HepG2 (cell line): Measurements from ENCODE around the gene NUCB1. TPM values are rescaled to one million over a fixed set of nuclear protein-coding genes. Genes with fewer than 3 reads are reported as not detected.
A peak's percentile ranks its signal among the peaks of the same experiment; 100 is the strongest.

Source experiments
- ATF1 ChIP-seq: IDR thresholded peaks from 2 replicates; pipeline ENCODE4 v1.6.1; 2016; ENCODE audit warnings: mild to moderate bottlenecking, control low read depth
- ATM ChIP-seq: fragments of 450-650 bp; IDR thresholded peaks from 2 replicates; pipeline ENCODE4 v1.7.1; 2017; ENCODE audit warnings: mild to moderate bottlenecking, borderline replicate concordance
- CEBPB ChIP-seq: IDR thresholded peaks from 2 replicates; pipeline ENCODE4 v1.6.1; 2011; ENCODE audit warnings: low read depth, low read length, improper control_type of control experiment, borderline replicate concordance
- CENPT ChIP-seq: sonication (generic); formaldehyde crosslinking; IDR thresholded peaks from 2 replicates; pipeline ENCODE4 v1.8.0; 2022; ENCODE audit warnings: low read depth, mild to moderate bottlenecking, moderate library complexity, missing genetic modification reagents
- ELF1 ChIP-seq: sonication (generic); formaldehyde crosslinking; IDR thresholded peaks from 2 replicates; pipeline ENCODE4 v1.4.0; 2020; ENCODE audit warnings: missing genetic modification reagents
- ELF3 ChIP-seq: IDR thresholded peaks from 2 replicates; pipeline ENCODE4 v1.6.1; 2016; ENCODE audit warnings: missing genetic modification reagents, missing compliant biosample characterization
- FOXP1 ChIP-seq, 2 experiments: fragments of 450-650 bp in 1 of 2; IDR thresholded peaks; 2 replicates each; pipeline ENCODE4 v1.6.1; 2017 to 2018; ENCODE audit warnings: antibody characterized with exemption in 1 of 2
- JUN ChIP-seq: sonication (generic); formaldehyde crosslinking; IDR thresholded peaks from 2 replicates; pipeline ENCODE4 v1.4.0; 2020; ENCODE audit warnings: mild to moderate bottlenecking, missing genetic modification reagents
- MEIS2 ChIP-seq: sonication (generic); formaldehyde crosslinking; IDR thresholded peaks from 2 replicates; pipeline ENCODE4 v1.9.0; 2021; ENCODE audit warnings: mild to moderate bottlenecking, missing genetic modification reagents
- MIER2 ChIP-seq: IDR thresholded peaks from 2 replicates; pipeline ENCODE4 v1.6.1; 2016; ENCODE audit warnings: missing biosample characterization, missing genetic modification reagents
- NR1H2 ChIP-seq: sonication (generic); formaldehyde crosslinking; IDR thresholded peaks from 2 replicates; pipeline ENCODE4 v1.8.1; 2022; ENCODE audit warnings: low read depth, missing genetic modification reagents, borderline replicate concordance
- NR3C1 ChIP-seq: sonication (generic); formaldehyde crosslinking; IDR thresholded peaks from 2 replicates; pipeline ENCODE4 v1.4.0; 2020; ENCODE audit warnings: missing genetic modification reagents
- POLR2G ChIP-seq: fragments of 200-400 bp; formaldehyde crosslinking; IDR thresholded peaks from 2 replicates; pipeline ENCODE4 v1.6.1; 2018; ENCODE audit warnings: mild to moderate bottlenecking, low read depth, low read length, moderate library complexity
- RBAK ChIP-seq: sonication (generic); formaldehyde crosslinking; IDR thresholded peaks from 2 replicates; pipeline ENCODE4 v1.5.1; 2020; ENCODE audit warnings: mild to moderate bottlenecking, missing genetic modification reagents
- RXRB ChIP-seq: IDR thresholded peaks from 2 replicates; pipeline ENCODE4 v1.6.1; 2016; ENCODE audit warnings: borderline replicate concordance, missing genetic modification reagents, missing compliant biosample characterization
- SALL1 ChIP-seq: sonication (generic); formaldehyde crosslinking; IDR thresholded peaks from 2 replicates; pipeline ENCODE4 v1.8.0; 2022; ENCODE audit warnings: mild to moderate bottlenecking, missing genetic modification reagents
- XBP1 ChIP-seq: sonication (generic); formaldehyde crosslinking; IDR thresholded peaks from 2 replicates; pipeline ENCODE4 v1.5.0; 2020; ENCODE audit warnings: missing genetic modification reagents
- ZFP41 ChIP-seq: sonication (generic); formaldehyde crosslinking; IDR thresholded peaks from 2 replicates; pipeline ENCODE4 v1.4.0; 2020; ENCODE audit warnings: mild to moderate bottlenecking, missing genetic modification reagents, borderline replicate concordance
- ZFP82 ChIP-seq: sonication (generic); formaldehyde crosslinking; IDR thresholded peaks from 2 replicates; pipeline ENCODE4 v1.5.1; 2020; ENCODE audit warnings: mild to moderate bottlenecking, missing genetic modification reagents, borderline replicate concordance
- ZNF138 ChIP-seq: sonication (generic); formaldehyde crosslinking; IDR thresholded peaks from 2 replicates; pipeline ENCODE4 v1.5.0; 2020; ENCODE audit warnings: mild to moderate bottlenecking, low read depth, missing genetic modification reagents
- ZNF205 ChIP-seq: IDR thresholded peaks from 2 replicates; pipeline ENCODE4 v1.6.1; 2018; ENCODE audit warnings: missing biosample characterization, missing genetic modification reagents
- ZNF251 ChIP-seq: sonication (generic); formaldehyde crosslinking; IDR thresholded peaks from 2 replicates; pipeline ENCODE4 v1.9.0; 2021; ENCODE audit warnings: mild to moderate bottlenecking, missing genetic modification reagents
- ZNF296 ChIP-seq: sonication (generic); formaldehyde crosslinking; conservative IDR thresholded peaks from 2 replicates; pipeline ENCODE4 v1.5.0; 2020; ENCODE audit warnings: mild to moderate bottlenecking, missing genetic modification reagents
- ZNF383 ChIP-seq: sonication (generic); formaldehyde crosslinking; IDR thresholded peaks from 2 replicates; pipeline ENCODE4 v1.4.0; 2020; ENCODE audit warnings: missing genetic modification reagents, mild to moderate bottlenecking, borderline replicate concordance
- ZNF552 ChIP-seq: sonication (generic); formaldehyde crosslinking; IDR thresholded peaks from 2 replicates; pipeline ENCODE4 v1.9.0; 2022; ENCODE audit warnings: missing genetic modification reagents, mild to moderate bottlenecking, borderline replicate concordance
- ZNF607 ChIP-seq: sonication (generic); formaldehyde crosslinking; IDR thresholded peaks from 2 replicates; pipeline ENCODE4 v1.5.1; 2020; ENCODE audit warnings: missing genetic modification reagents, mild to moderate bottlenecking, borderline replicate concordance
- ZNF841 ChIP-seq: sonication (generic); formaldehyde crosslinking; IDR thresholded peaks from 2 replicates; pipeline ENCODE4 v1.8.1; 2023; ENCODE audit warnings: missing genetic modification reagents, borderline replicate concordance
- polyA plus RNA-seq, 8 experiments: library from polyadenylated mRNA; depleted of rRNA in 3 of 8; stranded (reverse) in 7 of 8; unstranded in 1 of 8; fragments of >200 nt; fragmentation: Illumina TruSeq in 4 of 8; extraction: Trizol in 4 of 8; gene quantifications; 2 replicates each; pipeline versions ENCODE4 v1.2.1 to v1.2.3, GENCODE V29; 2011 to 2016; ENCODE audit warnings: low read depth in 4 of 8, missing spikeins in 1 of 8, mixed read lengths in 1 of 8; ENCODE audit not compliant: insufficient read depth in 1 of 8
- total RNA-seq, 5 experiments: library from RNA; depleted of rRNA; stranded (reverse); fragments of >200 nt; fragmentation: Illumina TruSeq; extraction: Trizol; gene quantifications; 2 replicates each; pipeline ENCODE4 v1.2.3, GENCODE V29; 2016; ENCODE audit warnings: low read depth in 1 of 5
- TF ChIP-seq, protein P1 (sequence below): sonication (generic); formaldehyde crosslinking; IDR thresholded peaks from 2 replicates; pipeline ENCODE4 v1.4.0; 2020; ENCODE audit warnings: missing genetic modification reagents
- TF ChIP-seq, protein P2 (sequence below): IDR thresholded peaks from 2 replicates; pipeline ENCODE4 v1.6.1; 2012; ENCODE audit warnings: inconsistent platforms
- TF ChIP-seq, protein P3 (sequence below): sonication (generic); formaldehyde crosslinking; conservative IDR thresholded peaks from 2 replicates; pipeline ENCODE4 v1.4.0; 2020; ENCODE audit warnings: missing genetic modification reagents

Gene NUCB1
- total and polyA plus RNA-seq, 2 of the 13 experiments (the other 11 are each of a cell fraction or from before 2014, with no cell fraction given) = 82.3 to 106 TPM

GRCh38 chr19:48950830-48951519, 50.9 kb downstream of the NUCB1 start (continued):
- TF ChIP-seq, protein P1, sequence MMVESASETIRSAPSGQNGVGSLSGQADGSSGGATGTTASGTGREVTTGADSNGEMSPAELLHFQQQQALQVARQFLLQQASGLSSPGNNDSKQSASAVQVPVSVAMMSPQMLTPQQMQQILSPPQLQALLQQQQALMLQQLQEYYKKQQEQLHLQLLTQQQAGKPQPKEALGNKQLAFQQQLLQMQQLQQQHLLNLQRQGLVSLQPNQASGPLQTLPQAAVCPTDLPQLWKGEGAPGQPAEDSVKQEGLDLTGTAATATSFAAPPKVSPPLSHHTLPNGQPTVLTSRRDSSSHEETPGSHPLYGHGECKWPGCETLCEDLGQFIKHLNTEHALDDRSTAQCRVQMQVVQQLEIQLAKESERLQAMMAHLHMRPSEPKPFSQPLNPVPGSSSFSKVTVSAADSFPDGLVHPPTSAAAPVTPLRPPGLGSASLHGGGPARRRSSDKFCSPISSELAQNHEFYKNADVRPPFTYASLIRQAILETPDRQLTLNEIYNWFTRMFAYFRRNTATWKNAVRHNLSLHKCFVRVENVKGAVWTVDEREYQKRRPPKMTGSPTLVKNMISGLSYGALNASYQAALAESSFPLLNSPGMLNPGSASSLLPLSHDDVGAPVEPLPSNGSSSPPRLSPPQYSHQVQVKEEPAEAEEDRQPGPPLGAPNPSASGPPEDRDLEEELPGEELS (CRISPR knock-in tag) = 0 out of 2 replicates have a peak, but pooled peaks have one; percentile 32
- TF ChIP-seq ELF3 (peak; percentile 73), ZNF138 (no peak), RBAK (CRISPR knock-in tag) (no peak), MIER2 (CRISPR knock-in tag) (no peak), POLR2G (no peak), ATF1 (no peak), FOXP1 (IDR thresholded peaks at IDR 0.05) (no peak), FOXP1 (CRISPR knock-in tag; IDR thresholded peaks at IDR 0.05) (peak; percentile 6; the same call in 1 of the 2 replicates), ZNF383 (CRISPR knock-in tag) (no peak), ELF1 (no peak), ZNF205 (CRISPR knock-in tag) (no peak), CENPT (CRISPR knock-in tag) (no peak), ZFP41 (CRISPR knock-in tag) (no peak), ZNF841 (no peak), NR3C1 (CRISPR knock-in tag) (no peak), NR1H2 (no peak), ZNF296 (CRISPR knock-in tag) (no peak), RXRB (CRISPR knock-in tag) (peak; percentile 46; the same call in 1 of the 2 replicates), ZNF251 (CRISPR knock-in tag) (no peak), MEIS2 (CRISPR knock-in tag) (no peak), SALL1 (CRISPR knock-in tag) (no peak), ZNF552 (CRISPR knock-in tag) (no peak), ATM (no peak), JUN (CRISPR knock-in tag) (no peak), ZFP82 (no peak), ZNF607 (peak; percentile 20; the same call in 1 of the 2 replicates), XBP1 (CRISPR knock-in tag) (no peak), CEBPB (no peak)
- TF ChIP-seq, protein P2, sequence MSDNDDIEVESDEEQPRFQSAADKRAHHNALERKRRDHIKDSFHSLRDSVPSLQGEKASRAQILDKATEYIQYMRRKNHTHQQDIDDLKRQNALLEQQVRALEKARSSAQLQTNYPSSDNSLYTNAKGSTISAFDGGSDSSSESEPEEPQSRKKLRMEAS = 0 out of 2 replicates have a peak, but pooled peaks have one; percentile 10
- TF ChIP-seq, protein P3, sequence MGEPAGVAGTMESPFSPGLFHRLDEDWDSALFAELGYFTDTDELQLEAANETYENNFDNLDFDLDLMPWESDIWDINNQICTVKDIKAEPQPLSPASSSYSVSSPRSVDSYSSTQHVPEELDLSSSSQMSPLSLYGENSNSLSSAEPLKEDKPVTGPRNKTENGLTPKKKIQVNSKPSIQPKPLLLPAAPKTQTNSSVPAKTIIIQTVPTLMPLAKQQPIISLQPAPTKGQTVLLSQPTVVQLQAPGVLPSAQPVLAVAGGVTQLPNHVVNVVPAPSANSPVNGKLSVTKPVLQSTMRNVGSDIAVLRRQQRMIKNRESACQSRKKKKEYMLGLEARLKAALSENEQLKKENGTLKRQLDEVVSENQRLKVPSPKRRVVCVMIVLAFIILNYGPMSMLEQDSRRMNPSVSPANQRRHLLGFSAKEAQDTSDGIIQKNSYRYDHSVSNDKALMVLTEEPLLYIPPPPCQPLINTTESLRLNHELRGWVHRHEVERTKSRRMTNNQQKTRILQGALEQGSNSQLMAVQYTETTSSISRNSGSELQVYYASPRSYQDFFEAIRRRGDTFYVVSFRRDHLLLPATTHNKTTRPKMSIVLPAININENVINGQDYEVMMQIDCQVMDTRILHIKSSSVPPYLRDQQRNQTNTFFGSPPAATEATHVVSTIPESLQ (CRISPR knock-in tag) = no peak
